Measurements from ENCODE around the gene MYBPH. TPM values are rescaled to one million over a fixed set of nuclear protein-coding genes. Genes with fewer than 3 reads are reported as not detected.

The MYBPH gene
- total and polyA plus RNA-seq, 2 of the 13 experiments (the other 11 are each of a cell fraction or from before 2014, with no cell fraction given), result not detected

DNA sequence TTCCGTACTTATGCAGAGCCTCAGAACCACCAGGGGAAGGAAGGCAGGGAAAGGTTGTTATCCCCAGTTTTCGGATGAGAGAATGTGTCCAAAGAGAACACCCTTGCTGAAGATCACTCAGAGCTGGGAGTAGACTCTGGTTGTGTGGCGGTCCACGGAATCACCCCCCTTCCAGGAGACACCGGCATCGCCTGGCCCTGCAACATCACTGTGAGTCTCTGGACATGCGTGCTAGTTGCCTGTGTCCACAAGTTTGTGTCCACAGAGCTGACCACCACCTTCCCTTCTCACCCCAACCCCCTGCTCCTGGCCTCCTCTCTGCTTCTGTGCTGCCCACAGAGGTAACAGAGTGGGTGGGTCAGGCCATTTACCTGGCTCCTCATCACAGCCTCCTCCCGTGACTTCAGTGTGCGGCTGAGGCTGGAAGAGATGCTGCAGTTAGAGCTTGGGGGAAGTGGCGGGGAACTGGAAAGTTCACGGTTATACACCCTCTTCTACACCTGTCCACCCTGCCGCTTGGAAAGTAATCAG, 7.3 kb downstream of the MYBPH start:
- Histone ChIP-seq H3K9me3 (ENCODE audit: low read length) (no peaks in the 10 kb centered on the region), H3K79me2 (ENCODE audit: insufficient read depth, low read length) (no peaks in the 10 kb centered on the region), H3K4me2 (ENCODE audit: low read depth, low read length) (no peak overlapping the region), H3K27ac (ENCODE audit: extremely low read length, insufficient read depth, low read length) (no peak overlapping the region), H3K27me3 (ENCODE audit: control insufficient read depth in 1 of 2, insufficient read depth in 2 of 2, low read length in 2 of 2) (peaks cover 2 to 10% of the 10 kb centered on the region in 2 experiments; a peak in 4 of 5 replicates), H3K36me3 (replicated peaks in 1 of 2; ENCODE audit: control insufficient read depth in 1 of 2, insufficient read depth in 2 of 2, low read length in 2 of 2) (no peaks in the 10 kb centered on the region), H3K4me1 (ENCODE audit: insufficient read depth, low read length) (no peaks in the 10 kb centered on the region), H2AFZ (ENCODE audit: low read length) (no peak overlapping the region), H4K20me1 (ENCODE audit: insufficient read depth, low read length) (0 out of 2 replicates have a peak, but pooled peaks cover 4% of the 10 kb centered on the region), H3K4me3 (replicated peaks in 1 of 3; ENCODE audit: insufficient read depth in 1 of 3, low read depth in 2 of 3, low read length in 3 of 3) (no peak overlapping the region), H3K9ac (ENCODE audit: insufficient read depth, low read depth, low read length) (no peak overlapping the region)
- in situ Hi-C loops (cut with HindIII; ENCODE audit: extremely low pct_ligation_motif_present, low pct_unique_long_range_greater_than_20kb) (loop anchor here (5.0 kb wide), 1 partner anchor 49 kb away; no protein-coding TSS in a partner anchor), intact Hi-C loops (cut with micrococcal nuclease; ENCODE audit: unreplicated experiment) (no loop called here)
- 72% methylated on average over 10 of the region's 12 CpGs for WGBS (ENCODE audit: low lambda C conversion rate)
- ChIA-PET POLR2A (no interaction called here), CTCF (ENCODE audit: low intra/inter-chr PET ratio, low total read pairs) (no interaction called here)
- BruUV-seq (replicated peaks), result no TSS peak
- no peak for ATAC-seq
- no peak for DNase-seq (ENCODE audit: low spot score)
- FAIRE-seq, result no peak
- no peak for TF ChIP-seq ZNF343 (CRISPR knock-in tag; IDR thresholded peaks at IDR 0.05)
- TF ChIP-seq, protein P1, sequence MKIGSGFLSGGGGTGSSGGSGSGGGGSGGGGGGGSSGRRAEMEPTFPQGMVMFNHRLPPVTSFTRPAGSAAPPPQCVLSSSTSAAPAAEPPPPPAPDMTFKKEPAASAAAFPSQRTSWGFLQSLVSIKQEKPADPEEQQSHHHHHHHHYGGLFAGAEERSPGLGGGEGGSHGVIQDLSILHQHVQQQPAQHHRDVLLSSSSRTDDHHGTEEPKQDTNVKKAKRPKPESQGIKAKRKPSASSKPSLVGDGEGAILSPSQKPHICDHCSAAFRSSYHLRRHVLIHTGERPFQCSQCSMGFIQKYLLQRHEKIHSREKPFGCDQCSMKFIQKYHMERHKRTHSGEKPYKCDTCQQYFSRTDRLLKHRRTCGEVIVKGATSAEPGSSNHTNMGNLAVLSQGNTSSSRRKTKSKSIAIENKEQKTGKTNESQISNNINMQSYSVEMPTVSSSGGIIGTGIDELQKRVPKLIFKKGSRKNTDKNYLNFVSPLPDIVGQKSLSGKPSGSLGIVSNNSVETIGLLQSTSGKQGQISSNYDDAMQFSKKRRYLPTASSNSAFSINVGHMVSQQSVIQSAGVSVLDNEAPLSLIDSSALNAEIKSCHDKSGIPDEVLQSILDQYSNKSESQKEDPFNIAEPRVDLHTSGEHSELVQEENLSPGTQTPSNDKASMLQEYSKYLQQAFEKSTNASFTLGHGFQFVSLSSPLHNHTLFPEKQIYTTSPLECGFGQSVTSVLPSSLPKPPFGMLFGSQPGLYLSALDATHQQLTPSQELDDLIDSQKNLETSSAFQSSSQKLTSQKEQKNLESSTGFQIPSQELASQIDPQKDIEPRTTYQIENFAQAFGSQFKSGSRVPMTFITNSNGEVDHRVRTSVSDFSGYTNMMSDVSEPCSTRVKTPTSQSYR (CRISPR knock-in tag; IDR thresholded peaks at IDR 0.05; ENCODE audit: borderline replicate concordance), result no peak
- no peak for TF ChIP-seq HOXA5 (CRISPR knock-in tag; IDR thresholded peaks at IDR 0.05)
- TF ChIP-seq MTA3 (CRISPR knock-in tag; IDR thresholded peaks at IDR 0.05), result no peak
- TF ChIP-seq, protein P2, sequence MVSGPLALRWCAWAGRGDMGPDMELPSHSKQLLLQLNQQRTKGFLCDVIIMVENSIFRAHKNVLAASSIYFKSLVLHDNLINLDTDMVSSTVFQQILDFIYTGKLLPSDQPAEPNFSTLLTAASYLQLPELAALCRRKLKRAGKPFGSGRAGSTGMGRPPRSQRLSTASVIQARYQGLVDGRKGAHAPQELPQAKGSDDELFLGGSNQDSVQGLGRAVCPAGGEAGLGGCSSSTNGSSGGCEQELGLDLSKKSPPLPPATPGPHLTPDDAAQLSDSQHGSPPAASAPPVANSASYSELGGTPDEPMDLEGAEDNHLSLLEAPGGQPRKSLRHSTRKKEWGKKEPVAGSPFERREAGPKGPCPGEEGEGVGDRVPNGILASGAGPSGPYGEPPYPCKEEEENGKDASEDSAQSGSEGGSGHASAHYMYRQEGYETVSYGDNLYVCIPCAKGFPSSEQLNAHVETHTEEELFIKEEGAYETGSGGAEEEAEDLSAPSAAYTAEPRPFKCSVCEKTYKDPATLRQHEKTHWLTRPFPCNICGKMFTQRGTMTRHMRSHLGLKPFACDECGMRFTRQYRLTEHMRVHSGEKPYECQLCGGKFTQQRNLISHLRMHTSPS (CRISPR knock-in tag; IDR thresholded peaks at IDR 0.05; ENCODE audit: low read depth), result no peak
- TF ChIP-seq, protein P3, sequence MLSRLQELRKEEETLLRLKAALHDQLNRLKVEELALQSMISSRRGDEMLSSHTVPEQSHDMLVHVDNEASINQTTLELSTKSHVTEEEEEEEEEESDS (CRISPR knock-in tag; IDR thresholded peaks at IDR 0.05; ENCODE audit: borderline replicate concordance), result no peak
- no peak for TF ChIP-seq ZNF317 (CRISPR knock-in tag; IDR thresholded peaks at IDR 0.05)
- no peak for TF ChIP-seq TOPORS (CRISPR knock-in tag; IDR thresholded peaks at IDR 0.05)
- no peak for TF ChIP-seq JARID2 (CRISPR knock-in tag; IDR thresholded peaks at IDR 0.05; ENCODE audit: insufficient replicate concordance)
- TF ChIP-seq ZNF746 (CRISPR knock-in tag; IDR thresholded peaks at IDR 0.05), result no peak
- TF ChIP-seq ZNF441 (CRISPR knock-in tag; IDR thresholded peaks at IDR 0.05; ENCODE audit: borderline replicate concordance), result no peak
- no peak for TF ChIP-seq TOE1 (CRISPR knock-in tag; IDR thresholded peaks at IDR 0.05)
- TF ChIP-seq YY1 (IDR thresholded peaks at IDR 0.05; ENCODE audit: insufficient read depth, insufficient replicate concordance, low read depth, low read length), result no peak
- TF ChIP-seq, protein P4, sequence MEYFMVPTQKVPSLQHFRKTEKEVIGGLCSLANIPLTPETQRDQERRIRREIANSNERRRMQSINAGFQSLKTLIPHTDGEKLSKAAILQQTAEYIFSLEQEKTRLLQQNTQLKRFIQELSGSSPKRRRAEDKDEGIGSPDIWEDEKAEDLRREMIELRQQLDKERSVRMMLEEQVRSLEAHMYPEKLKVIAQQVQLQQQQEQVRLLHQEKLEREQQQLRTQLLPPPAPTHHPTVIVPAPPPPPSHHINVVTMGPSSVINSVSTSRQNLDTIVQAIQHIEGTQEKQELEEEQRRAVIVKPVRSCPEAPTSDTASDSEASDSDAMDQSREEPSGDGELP (IDR thresholded peaks at IDR 0.05; ENCODE audit: borderline replicate concordance, low read depth), result no peak
- TF ChIP-seq PITX1 (CRISPR knock-in tag; IDR thresholded peaks at IDR 0.05), result no peak
- TF ChIP-seq MEIS1 (CRISPR knock-in tag; IDR thresholded peaks at IDR 0.05; ENCODE audit: borderline replicate concordance), result no peak
- TF ChIP-seq ZNF891 (CRISPR knock-in tag; IDR thresholded peaks at IDR 0.05), result no peak
- no peak for TF ChIP-seq ZNF451 (CRISPR knock-in tag; IDR thresholded peaks at IDR 0.05)

Measured in HepG2 (cell line).